Tibial nerve (tissue), 4 donors: ENCODE measurements around the gene ARID5B. TPM values are rescaled to one million over a fixed set of nuclear protein-coding genes. Genes with fewer than 3 reads are reported as not detected.

Experiments
- DNase-seq, 2 donors: peaks; one replicate each; pipeline ENCODE4 v3.0.0-alpha.2; 2019; ENCODE audit warnings: low spot score in 2 of 2
- H3K27ac ChIP-seq, 4 donors: fragments of 200-600 bp; sonication (generic) in 3 of 4; one replicate each; pipeline ENCODE4 v1.5.1; 2017 to 2019; ENCODE audit warnings: mild to moderate bottlenecking in 1 of 4
- H3K27me3 ChIP-seq, 2 donors: fragments of 200-600 bp; sonication (generic) in 1 of 2; one replicate each; pipeline versions ENCODE4 v1.5.1 to v1.6.0; 2017 to 2019
- H3K36me3 ChIP-seq, 3 donors: fragments of 200-600 bp; sonication (generic); one replicate each; pipeline ENCODE4 v1.5.1; 2018 to 2019
- H3K4me1 ChIP-seq, 4 donors: fragments of 200-600 bp; sonication (generic) in 3 of 4; one replicate each; pipeline ENCODE4 v1.5.1; 2017 to 2019
- H3K4me3 ChIP-seq, 4 donors: fragments of 200-600 bp; sonication (generic) in 3 of 4; one replicate each; pipeline ENCODE4 v1.5.1; 2017 to 2019; ENCODE audit warnings: mild to moderate bottlenecking in 1 of 4, moderate library complexity in 1 of 4
- H3K9me3 ChIP-seq, 4 donors: fragments of 200-600 bp; sonication (generic) in 3 of 4; one replicate each; pipeline ENCODE4 v1.5.1; 2017 to 2019
- CTCF ChIP-seq, 5 experiments: fragments of 200-600 bp in 3 of 5; fragments of 450-650 bp in 2 of 5; sonication (generic) in 3 of 5; IDR thresholded peaks; one replicate each; pipeline ENCODE4 v1.5.1; 2016 to 2019; ENCODE audit warnings: antibody characterized with exemption in 5 of 5, mild to moderate bottlenecking in 3 of 5, moderate library complexity in 2 of 5
- EP300 ChIP-seq, 2 donors: sonication (generic); formaldehyde crosslinking; IDR thresholded peaks; one replicate each; pipeline ENCODE4 v1.6.1; 2017; ENCODE audit warnings: antibody characterized with exemption in 2 of 2, mild to moderate bottlenecking in 1 of 2
- POLR2A ChIP-seq, 2 donors: fragments of 450-650 bp; IDR thresholded peaks; one replicate each; pipeline ENCODE4 v1.6.1; 2017; ENCODE audit warnings: antibody characterized with exemption in 2 of 2, mild to moderate bottlenecking in 2 of 2, moderate library complexity in 2 of 2
- WGBS, 2 donors: methylation state at CpG; one replicate each; pipeline ENCODE4 v1.1.5; 2018; 5-methylcytosine and 5-hydroxymethylcytosine counted together
- total RNA-seq, 4 donors: library from RNA; depleted of rRNA; stranded (reverse); fragments of >200 nt; gene quantifications; one replicate each; pipeline ENCODE4 v1.1.0, GENCODE V29; 2016

The ARID5B gene
- total RNA-seq, 4 donors from 2014 or later: 47.4 to 82.2 (median 62.6) TPM

- no peaks in the 10 kb centered on the region for H3K9me3 ChIP-seq
- peak overlapping the region in 2 of 4 donors; percentile 2 to 37 for H3K27ac ChIP-seq
- H3K27me3 ChIP-seq: no peaks in the 10 kb centered on the region
- DNase-seq: no peak
- WGBS, 2 donors: 79 to 82% methylated on average over 14 of the region's 14 CpGs
- TF ChIP-seq EP300 (IDR thresholded peaks at IDR 0.05): no peak
- TF ChIP-seq POLR2A (IDR thresholded peaks at IDR 0.05): no peak
- TF ChIP-seq CTCF (IDR thresholded peaks at IDR 0.05): no peak
- no peak overlapping the region for H3K4me3 ChIP-seq
- H3K4me1 ChIP-seq: peaks cover 0 to 39% (median 21%) of the 10 kb centered on the region in 4 donors
- H3K36me3 ChIP-seq: peaks cover 0 to 4% (median 0%) of the 10 kb centered on the region in 3 donors
Observed at GRCh38 chr10:62098278-62099121, 197.0 kb downstream of the ARID5B start.

GRCh38 chr10:62099299-62099698 lies 197.8 kb downstream of the ARID5B start:
- no peak for TF ChIP-seq CTCF (IDR thresholded peaks at IDR 0.05)
- TF ChIP-seq EP300 (IDR thresholded peaks at IDR 0.05): no peak
- no peak for TF ChIP-seq POLR2A (IDR thresholded peaks at IDR 0.05)
- Histone ChIP-seq H3K27ac (no peak overlapping the region), H3K4me1 (peaks cover 0 to 33% (median 18%) of the 10 kb centered on the region in 4 donors), H3K9me3 (no peaks in the 10 kb centered on the region), H3K4me3 (no peak overlapping the region), H3K36me3 (peaks cover 0 to 4% (median 0%) of the 10 kb centered on the region in 3 donors), H3K27me3 (no peaks in the 10 kb centered on the region)
- WGBS, 2 donors: 89 to 93% methylated on average over 3 of the region's 3 CpGs
- DNase-seq: no peak

GRCh38 chr10:62103857-62104256 lies 202.4 kb downstream of the ARID5B start:
- no peak overlapping the region for H3K4me3 ChIP-seq
- no peaks in the 10 kb centered on the region for H3K36me3 ChIP-seq
- TF ChIP-seq POLR2A (IDR thresholded peaks at IDR 0.05): no peak
- TF ChIP-seq CTCF (IDR thresholded peaks at IDR 0.05): no peak
- no peak for TF ChIP-seq EP300 (IDR thresholded peaks at IDR 0.05)
- H3K4me1 ChIP-seq: peaks cover 0 to 4% (median 0%) of the 10 kb centered on the region in 4 donors
- DNase-seq: no peak
- no peaks in the 10 kb centered on the region for H3K9me3 ChIP-seq
- no peaks in the 10 kb centered on the region for H3K27me3 ChIP-seq
- WGBS, 2 donors: 86 to 90% methylated on average over 9 of the region's 9 CpGs
- H3K27ac ChIP-seq: no peak overlapping the region

GRCh38 chr10:62106929-62107519 lies 205.5 kb downstream of the ARID5B start:
- no peaks in the 10 kb centered on the region for H3K27me3 ChIP-seq
- H3K36me3 ChIP-seq: no peaks in the 10 kb centered on the region
- TF ChIP-seq EP300 (IDR thresholded peaks at IDR 0.05): no peak
- TF ChIP-seq POLR2A (IDR thresholded peaks at IDR 0.05): no peak
- no peak for TF ChIP-seq CTCF (IDR thresholded peaks at IDR 0.05)
- no peak for DNase-seq
- H3K9me3 ChIP-seq: no peaks in the 10 kb centered on the region
- no peak overlapping the region for H3K4me3 ChIP-seq
- H3K27ac ChIP-seq: no peak overlapping the region
- H3K4me1 ChIP-seq: peaks cover 0 to 2% (median 0%) of the 10 kb centered on the region in 4 donors
